HCT116 (cell line): ENCODE data around the gene MED19. TPM values are rescaled to one million over a fixed set of nuclear protein-coding genes. Genes with fewer than 3 reads are reported as not detected.
A peak's percentile ranks its signal among the peaks of the same experiment; 100 is the strongest.

ENCODE experiments used
- ATAC-seq: fragments of 200-7000 bp; cut with Tn5 transposase; 2 replicates; pipeline ENCODE4 v1.9.1; 2020; ENCODE audit warnings: mild to moderate bottlenecking, moderate library complexity
- BruUV-seq: library from RNA; stranded (reverse); fragments of 400-500 nt; replicated peaks from 2 replicates; lab custom pipeline; 2021; lab: Mats Ljungman, UMichigan
- CTCF ChIA-PET: fragments of 300-600 bp; sonication (Branson Sonifier 250); formaldehyde crosslinking; loops from one replicate; lab custom pipeline; 2021; ENCODE audit warnings: antibody characterized with exemption; lab: Charles Lee
- POLR2A ChIA-PET: fragments of 300-600, 350-600 bp; sonication (Branson Sonifier 250); formaldehyde crosslinking; loops from one replicate; lab custom pipeline; 2021; ENCODE audit warnings: antibody characterized with exemption; lab: Charles Lee
- RAD21 ChIA-PET, 2 experiments: fragments of 300-600 bp; sonication (Branson Sonifier 250); formaldehyde crosslinking; loops; one replicate each; lab custom pipeline; 2023; ENCODE audit warnings: low total read pairs in 2 of 2; ENCODE audit not compliant: uncharacterized antibody in 2 of 2, unreplicated experiment in 2 of 2, low non-redundant PET in 1 of 2; lab: Charles Lee
- DNase-seq: peaks from one replicate; pipeline ENCODE4 v3.0.0-alpha.2; 2010; ENCODE audit warnings: low read depth, low spot score
- H2AFZ ChIP-seq: fragments of 200-600 bp; shearing (Covaris generic), sonication (generic); 2 replicates; pipeline ENCODE4 v1.6.1; 2017; ENCODE audit warnings: low read depth, mixed run types, mixed read lengths, antibody characterized with exemption, low read length; ENCODE audit not compliant: poor library complexity, severe bottlenecking
- H3K27ac ChIP-seq: 2 replicates; pipeline ENCODE4 v1.5.1; 2012; ENCODE audit warnings: low read depth, low read length
- H3K27me3 ChIP-seq: fragments of 200-600 bp; sonication (generic); 2 replicates; pipeline ENCODE4 v1.6.1; 2016; ENCODE audit warnings: mixed run types, low read length, mixed read lengths; ENCODE audit not compliant: insufficient read depth
- H3K36me3 ChIP-seq, 2 experiments: fragments of 200-500 bp in 1 of 2; fragments of 200-600 bp in 1 of 2; sonication (Bioruptor generic) in 1 of 2; sonication (generic) in 1 of 2; 2 replicates each; pipeline versions ENCODE4 v1.5.1 to v1.6.1; 2014 to 2016; ENCODE audit warnings: low read length in 2 of 2, inconsistent platforms in 1 of 2, mixed read lengths in 1 of 2, mixed run types in 1 of 2; ENCODE audit not compliant: insufficient read depth in 2 of 2, control insufficient read depth in 1 of 2
- H3K4me1 ChIP-seq, 2 experiments: fragments of 200-600 bp in 1 of 2; sonication (generic) in 1 of 2; 2 replicates each; pipeline versions ENCODE4 v1.5.1 to v1.6.1; 2012 to 2017; ENCODE audit warnings: low read length in 2 of 2, inconsistent platforms in 1 of 2, mild to moderate bottlenecking in 1 of 2, mixed read lengths in 1 of 2, mixed run types in 1 of 2, moderate library complexity in 1 of 2; ENCODE audit not compliant: insufficient read depth in 2 of 2, control insufficient read depth in 1 of 2
- H3K4me2 ChIP-seq: fragments of 200-600 bp; sonication (generic); 2 replicates; pipeline ENCODE4 v1.6.1; 2017; ENCODE audit warnings: mixed run types, low read length, mixed read lengths
- H3K4me3 ChIP-seq, 2 experiments: fragments of 200-600 bp in 1 of 2; sonication (generic) in 1 of 2; replicated peaks in 1 of 2; 2 replicates each; pipeline ENCODE4 v1.5.1; 2011 to 2016; ENCODE audit warnings: low read length in 2 of 2, control low read depth in 1 of 2, low read depth in 1 of 2, mild to moderate bottlenecking in 1 of 2, mixed read lengths in 1 of 2, mixed run types in 1 of 2
- H3K79me2 ChIP-seq: fragments of 200-600 bp; sonication (generic); 2 replicates; pipeline ENCODE4 v1.6.1; 2017; ENCODE audit warnings: mild to moderate bottlenecking, mixed run types, low read length, moderate library complexity, mixed read lengths; ENCODE audit not compliant: insufficient read depth
- H3K9ac ChIP-seq: fragments of 200-600 bp; sonication (generic); 2 replicates; pipeline ENCODE4 v1.6.1; 2016; ENCODE audit warnings: low read length, mixed read lengths
- H3K9me2 ChIP-seq: fragments of 200-600 bp; sonication (generic), shearing (Covaris generic); 2 replicates; pipeline ENCODE4 v1.6.1; 2017; ENCODE audit warnings: mixed run types, mild to moderate bottlenecking, moderate library complexity; ENCODE audit not compliant: insufficient read depth
- H3K9me3 ChIP-seq, 2 experiments: fragments of 200-500 bp in 1 of 2; fragments of 200-600 bp in 1 of 2; sonication (Bioruptor generic) in 1 of 2; sonication (generic) in 1 of 2; 2 replicates each; pipeline ENCODE4 v1.6.1; 2014 to 2017; ENCODE audit warnings: low read length in 2 of 2, mixed read lengths in 2 of 2, inconsistent platforms in 1 of 2, low read depth in 1 of 2, mild to moderate bottlenecking in 1 of 2, mixed run types in 1 of 2, moderate library complexity in 1 of 2; ENCODE audit not compliant: control insufficient read depth in 1 of 2, insufficient read depth in 1 of 2
- H4K20me1 ChIP-seq: fragments of 200-600 bp; sonication (generic), shearing (Covaris generic); 2 replicates; pipeline ENCODE4 v1.6.1; 2017; ENCODE audit warnings: mixed run types, mild to moderate bottlenecking, moderate library complexity; ENCODE audit not compliant: insufficient read depth
- CEBPB ChIP-seq: IDR thresholded peaks from 2 replicates; pipeline ENCODE4 v1.6.1; 2012; ENCODE audit warnings: low read depth
- EGR1 ChIP-seq: IDR thresholded peaks from 2 replicates; pipeline ENCODE4 v1.6.1; 2012; ENCODE audit warnings: low read depth
- ELF1 ChIP-seq: IDR thresholded peaks from 2 replicates; pipeline ENCODE4 v1.6.1; 2012; ENCODE audit warnings: low read depth, borderline replicate concordance
- MAX ChIP-seq: IDR thresholded peaks from 2 replicates; pipeline ENCODE4 v1.6.1; 2012
- POLR2A ChIP-seq: IDR thresholded peaks from 2 replicates; pipeline ENCODE4 v1.7.0; 2011; ENCODE audit warnings: borderline replicate concordance; ENCODE audit not compliant: insufficient read depth, insufficient read length; ENCODE audit errors: extremely low read depth
- POLR2AphosphoS5 ChIP-seq: IDR thresholded peaks from 2 replicates; pipeline ENCODE4 v1.6.1; 2011; ENCODE audit warnings: mild to moderate bottlenecking, low read depth, low read length, moderate library complexity
- RAD21 ChIP-seq: IDR thresholded peaks from 2 replicates; pipeline ENCODE4 v1.6.1; 2012; ENCODE audit warnings: low read depth, mild to moderate bottlenecking
- SIN3A ChIP-seq: IDR thresholded peaks from 2 replicates; pipeline ENCODE4 v1.6.1; 2012; ENCODE audit warnings: low read depth
- SP1 ChIP-seq: IDR thresholded peaks from 2 replicates; pipeline ENCODE4 v1.6.1; 2012; ENCODE audit warnings: low read depth
- SRF ChIP-seq: IDR thresholded peaks from 2 replicates; pipeline ENCODE4 v1.6.1; 2012; ENCODE audit warnings: low read depth
- TCF7L2 ChIP-seq: IDR thresholded peaks from 2 replicates; pipeline ENCODE4 v1.7.0; 2011; ENCODE audit warnings: borderline replicate concordance, inconsistent platforms; ENCODE audit not compliant: insufficient read depth, insufficient read length; ENCODE audit errors: extremely low read depth
- YY1 ChIP-seq: IDR thresholded peaks from 2 replicates; pipeline ENCODE4 v1.6.1; 2011; ENCODE audit warnings: low read length, low read depth, moderate library complexity, mild to moderate bottlenecking; ENCODE audit not compliant: insufficient replicate concordance; ENCODE audit errors: extremely low read depth
- intact Hi-C: fragments of 100-400 bp; cut with micrococcal nuclease; formaldehyde crosslinking; loops from 2 replicates; pipeline ENCODE4 v1.10.0; 2022
- total RNA-seq: library from RNA; stranded (reverse); gene quantifications from one replicate; pipeline ENCODE4 v1.2.1, GENCODE V29; 2021; ENCODE audit not compliant: unreplicated experiment

Gene MED19
- total RNA-seq, 1 experiment from 2014 or later: 18.0 TPM

- Histone ChIP-seq H3K27me3 (no peaks in the 10 kb centered on the region), H3K4me3 (peak within 1 kb of the TSS; percentile 91 to 98), H4K20me1 (no peaks in the 10 kb centered on the region), H2AFZ (no peak within 1 kb of the TSS), H3K36me3 (no peaks in the 10 kb centered on the region), H3K9ac (peak within 1 kb of the TSS; percentile 98), H3K79me2 (peaks cover 63% of the 10 kb centered on the region), H3K9me3 (no peaks in the 10 kb centered on the region), H3K4me2 (peak within 1 kb of the TSS; percentile 78), H3K9me2 (no peaks in the 10 kb centered on the region), H3K4me1 (peaks cover 18 to 22% of the 10 kb centered on the region in 2 experiments), H3K27ac (peak within 1 kb of the TSS; percentile 86)
- DNase-seq (peak; percentile 99), ATAC-seq (peak; percentile 85)
- TF ChIP-seq POLR2A (peak; percentile 2), RAD21 (no peak), MAX (peak; percentile 60), TCF7L2 (no peak), POLR2AphosphoS5 (peak; percentile 65), YY1 (peak; percentile 92), SP1 (peak; percentile 98), EGR1 (peak; percentile 9), SIN3A (peak; percentile 44), SRF (peak; percentile 98), ELF1 (peak; percentile 72), CEBPB (no peak)
- intact Hi-C loops: loop anchor here (1.0 to 5.0 kb wide), 4 partner anchors 29 to 865 kb away; partner anchors contain the start of genes LPXN, SELENOH, TIMM10 and ZFP91
- ChIA-PET RAD21 (no interaction called here), POLR2A (interaction anchor here (0.6 to 2.0 kb wide), 10 partner anchors 10 to 292 kb away, joined by 3 to 8 read pairs (median 4); partner anchors contain the start of genes CTNND1 and SELENOH), CTCF (interaction anchor here (1.0 to 1.4 kb wide), 4 partner anchors 88 to 802 kb away, joined by 3 to 9 read pairs (median 3); no protein-coding TSS in a partner anchor)
- TSS peak; percentile 68 for BruUV-seq
These were observed 488 bp upstream of the MED19 start, which contains the start of gene TMX2 for GRCh38 chr11:57712256-57713150. TMX2 (plus strand) TSS chr11:57712593; CDS start chr11:57712619, 26 bp downstream.
